Stimulated activated CD8-positive, alpha-beta memory T cell treated with anti-CD3 and anti-CD28 coated beads, Interleukin-12 subunit alpha, Interleukin-12 subunit beta, amount 100 ng/mL, for 4 hours (primary cell): Measurements from ENCODE around the gene FNDC3A.
"Not testable (repeated sequence)": the region's sequence is repeated elsewhere in the genome, so short reads cannot be mapped to it uniquely, and the experiment has no call there.

Experiments used
- DNase-seq: peaks from one replicate; pipeline ENCODE4 v3.0.0-alpha.2; 2020; ENCODE audit warnings: low read depth

The FNDC3A gene

GRCh38 chr13:49040872-49041271 lies 65.2 kb downstream of the FNDC3A start:
- no peak for DNase-seq

GRCh38 chr13:49042476-49042875 lies 66.8 kb downstream of the FNDC3A start:
- no peak for DNase-seq

- no peak for DNase-seq
Observed at GRCh38 chr13:49044008-49044407, 68.3 kb downstream of the FNDC3A start.

GRCh38 chr13:49044836-49045235 lies 69.1 kb downstream of the FNDC3A start:
- DNase-seq = no peak

GRCh38 chr13:49046002-49046401 lies 70.3 kb downstream of the FNDC3A start:
- no peak for DNase-seq

- no peak for DNase-seq
Observed at GRCh38 chr13:49046519-49046918, 70.8 kb downstream of the FNDC3A start.

- DNase-seq = no peak
Observed at GRCh38 chr13:49052813-49053212, 77.1 kb downstream of the FNDC3A start.

- DNase-seq = no peak
Observed at GRCh38 chr13:49053215-49053614, 77.5 kb downstream of the FNDC3A start.

GRCh38 chr13:49053906-49054305 lies 78.2 kb downstream of the FNDC3A start:
- DNase-seq = no peak

- DNase-seq = no peak
Observed at GRCh38 chr13:49055021-49055420, 79.3 kb downstream of the FNDC3A start.

- DNase-seq = no peak
Observed at GRCh38 chr13:49057176-49057575, 81.5 kb downstream of the FNDC3A start.

GRCh38 chr13:49058761-49059160 lies 83.0 kb downstream of the FNDC3A start:
- DNase-seq = no peak

- DNase-seq = no peak
Observed at GRCh38 chr13:49060678-49061387, 85.1 kb downstream of the FNDC3A start.

- not testable (repeated sequence) for DNase-seq
Observed at GRCh38 chr13:49061388-49061752, 85.7 kb downstream of the FNDC3A start.

- no peak for DNase-seq
Observed at GRCh38 chr13:49062297-49062896, 86.7 kb downstream of the FNDC3A start.

- no peak for DNase-seq
Observed at GRCh38 chr13:49063011-49063410, 87.3 kb downstream of the FNDC3A start.

- no peak for DNase-seq
Observed at GRCh38 chr13:49063497-49063896, 87.8 kb downstream of the FNDC3A start.

GRCh38 chr13:49064476-49064875 lies 88.8 kb downstream of the FNDC3A start:
- DNase-seq = no peak

- DNase-seq = no peak
Observed at GRCh38 chr13:49066856-49067255, 91.1 kb downstream of the FNDC3A start.

GRCh38 chr13:49068498-49068897 lies 92.8 kb downstream of the FNDC3A start:
- DNase-seq = not testable (repeated sequence)

GRCh38 chr13:49070021-49070420 lies 94.3 kb downstream of the FNDC3A start:
- not testable (repeated sequence) for DNase-seq

GRCh38 chr13:49071341-49071937 lies 95.7 kb downstream of the FNDC3A start:
- DNase-seq = no peak
